Right ventricle myocardium inferior (tissue), 1 donor: ENCODE data around the gene CELA2B. TPM values are rescaled to one million over a fixed set of nuclear protein-coding genes. Genes with fewer than 3 reads are reported as not detected.
"Not testable (repeated sequence)": the region's sequence is repeated elsewhere in the genome, so short reads cannot be mapped to it uniquely, and the experiment has no call there.

Experiments
- ATAC-seq: fragments of 200-7000 bp; cut with Tn5 transposase; one replicate; pipeline ENCODE4 v1.9.1; 2020; ENCODE audit warnings: mild to moderate bottlenecking, moderate library complexity
- DNase-seq: peaks from one replicate; pipeline ENCODE4 v3.0.0; 2021; ENCODE audit errors: missing footprints
- intact Hi-C: fragments of 100-400 bp; cut with DNase I; formaldehyde crosslinking; loops from one replicate; pipeline ENCODE4 v1.11.0; 2022
- long read RNA-seq: library from polyadenylated mRNA; unstranded; transcript quantifications from one replicate; pipeline ENCODE4 v2.0.0, GENCODE V29; 2021
- total RNA-seq: library from RNA; stranded (reverse); fragmentation: NEBNext Ultra II Directional; extraction: Animal tissue kit (Norgen Biotek cat#: 25700); gene quantifications from one replicate; pipeline ENCODE4 v1.2.1, GENCODE V29; 2021
- donor health status: DM: no; HTN: yes; CAD: no; lungs with severe emphysema.

Gene CELA2B
- total RNA-seq = not detected
- long read RNA-seq = 0 reads

DNA sequence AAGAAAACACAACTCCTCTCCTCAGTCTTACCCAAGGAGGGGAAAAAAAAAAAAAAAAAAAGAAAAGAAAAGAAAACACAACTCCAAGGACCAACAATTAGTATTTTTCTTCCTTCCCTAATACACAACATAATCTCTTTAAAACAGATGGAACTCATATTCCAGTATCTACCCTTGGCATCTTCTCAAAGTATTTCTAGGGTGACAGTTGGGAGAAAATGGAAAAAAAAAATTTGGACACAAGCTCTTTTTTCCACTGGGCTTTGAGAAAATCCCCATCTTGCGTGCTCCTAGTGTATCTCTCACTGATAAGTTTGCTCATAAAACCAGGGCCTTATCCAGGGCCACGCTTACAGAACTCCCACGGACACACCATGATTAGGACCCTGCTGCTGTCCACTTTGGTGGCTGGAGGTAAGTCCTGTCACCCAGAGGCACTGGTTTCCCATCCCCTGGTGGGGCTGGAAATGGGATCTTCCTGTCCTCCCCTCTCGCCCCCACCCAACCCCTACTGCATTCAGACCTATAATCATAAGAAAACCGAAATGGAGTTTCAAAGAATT is at the start of gene CELA2B:
Gene CELA2B (plus strand): TSS at position 353 of the 563 bp plus-strand sequence. CDS start 22 bp downstream, at position 375.
- intact Hi-C loops = no loop called here
- ATAC-seq = peak; percentile 20
- no peak for DNase-seq

DNA sequence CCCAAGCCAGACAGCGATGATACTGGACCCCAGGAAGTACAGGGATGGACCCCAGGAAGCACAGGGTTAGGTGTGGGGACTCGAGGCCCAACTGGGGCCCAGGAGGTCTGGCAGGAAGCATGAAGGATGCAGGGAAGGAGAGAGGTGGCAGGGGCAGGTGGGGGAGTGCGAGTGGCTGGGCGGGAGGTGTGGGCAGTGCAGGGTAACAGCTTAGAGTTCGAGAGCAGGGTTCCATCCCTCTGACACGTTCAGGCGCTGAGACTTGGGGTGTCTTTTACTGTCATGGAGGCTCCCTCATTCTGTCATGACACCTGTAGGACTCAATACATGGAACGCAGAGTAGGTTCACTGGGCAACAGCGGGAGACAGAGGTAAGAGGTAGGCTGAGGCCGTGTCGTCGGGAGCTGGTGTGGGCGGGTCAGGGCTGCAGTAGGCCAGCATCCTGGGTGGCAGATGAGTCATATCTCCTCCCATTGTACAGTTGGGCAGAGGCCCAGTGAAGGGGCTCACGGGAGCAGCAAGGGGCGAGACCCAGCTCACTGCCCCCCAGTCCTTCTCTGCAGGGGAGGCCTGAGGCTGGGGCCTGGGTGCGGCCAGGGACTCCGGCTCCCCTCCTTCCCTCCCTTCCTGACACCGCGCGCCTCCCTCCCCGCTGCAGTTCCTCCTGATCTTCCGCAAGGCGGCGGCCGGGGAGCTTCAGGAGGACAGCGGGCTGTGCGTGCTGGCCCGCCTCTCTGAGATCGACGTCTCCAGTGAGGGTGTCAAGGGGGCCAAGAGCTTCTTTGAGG is 49.2 kb upstream of the CELA2B start:
- no peak for DNase-seq

DNA sequence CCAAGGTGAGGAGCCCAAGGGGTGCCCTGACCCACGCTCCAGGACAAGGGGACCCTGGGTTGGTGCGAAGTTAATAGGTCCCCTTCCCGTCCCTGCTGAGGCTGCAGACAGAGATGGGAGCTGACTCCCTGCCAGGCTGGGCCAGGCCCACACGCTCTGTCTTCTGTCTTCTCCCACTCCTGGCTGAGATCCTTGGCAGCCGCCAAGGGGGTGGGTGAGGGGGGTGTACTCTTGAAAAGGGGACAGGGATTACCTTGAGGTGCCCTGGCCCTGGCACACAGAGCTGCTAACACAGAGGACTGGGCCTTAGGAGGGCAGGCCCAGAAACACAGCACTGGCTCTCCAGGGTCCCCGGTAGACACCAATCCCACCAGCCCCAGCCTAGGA is 48.6 kb upstream of the CELA2B start:
- intact Hi-C loops = no loop called here
- DNase-seq (no peak), ATAC-seq (peak; percentile 23)

More for the DNA sequence above, 49.2 kb upstream of the CELA2B start:
- intact Hi-C loops = no loop called here
- peak; percentile 18 for ATAC-seq

DNA sequence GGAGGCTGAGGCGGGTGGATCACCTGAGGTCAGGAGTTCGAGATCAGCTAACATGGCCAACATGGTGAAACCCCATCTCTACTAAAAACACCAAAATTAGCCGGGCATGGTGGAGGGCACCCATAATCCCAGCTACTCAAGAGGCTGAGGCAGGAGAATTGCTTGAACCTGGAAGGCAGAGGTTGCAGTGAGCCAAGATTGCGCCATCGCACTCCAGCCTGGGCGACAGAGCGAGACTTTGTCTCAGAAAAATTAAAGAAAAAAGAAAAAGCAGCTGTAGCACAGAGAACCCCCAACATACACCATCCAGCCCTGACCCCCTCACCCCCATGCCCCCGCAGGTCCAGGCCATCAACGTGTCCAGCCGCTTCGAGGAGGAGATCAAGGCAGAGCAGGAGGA is 47.7 kb upstream of the CELA2B start:
- peak; percentile 20 for DNase-seq
- ATAC-seq, intact Hi-C loops: not testable (repeated sequence)

DNA sequence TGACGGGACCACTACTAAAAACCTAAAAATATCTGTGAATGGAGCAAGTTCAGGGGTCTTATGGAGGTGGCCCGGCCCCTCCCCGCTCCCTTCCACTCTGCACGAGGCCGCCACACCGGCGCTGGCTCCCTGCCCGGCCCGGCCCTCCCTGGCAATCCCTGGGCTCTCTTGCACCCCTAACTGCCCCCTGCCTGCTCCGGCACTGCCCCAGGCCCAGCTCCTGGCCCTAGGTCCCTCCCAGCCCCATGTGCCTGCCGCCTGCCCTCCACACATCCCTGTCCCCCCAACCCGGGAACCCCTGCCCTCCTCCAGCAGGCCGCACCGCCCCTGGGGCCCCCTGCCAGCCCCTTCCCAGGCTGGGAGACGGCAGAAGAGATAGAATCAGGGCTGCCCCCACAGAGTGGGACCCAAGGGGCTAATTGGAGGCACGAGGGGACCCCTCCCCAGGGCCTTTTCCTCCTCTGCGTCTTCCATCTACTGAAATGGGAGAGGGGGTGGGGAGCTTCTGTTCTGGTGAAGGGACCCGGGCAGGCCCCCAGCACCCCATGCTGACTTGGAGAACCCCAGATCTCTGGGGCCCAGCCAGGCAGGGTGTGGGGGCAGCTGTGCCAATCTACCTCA is 47.0 kb upstream of the CELA2B start:
- no peak for ATAC-seq
- intact Hi-C loops = no loop called here
- DNase-seq = peak; percentile 39

DNA sequence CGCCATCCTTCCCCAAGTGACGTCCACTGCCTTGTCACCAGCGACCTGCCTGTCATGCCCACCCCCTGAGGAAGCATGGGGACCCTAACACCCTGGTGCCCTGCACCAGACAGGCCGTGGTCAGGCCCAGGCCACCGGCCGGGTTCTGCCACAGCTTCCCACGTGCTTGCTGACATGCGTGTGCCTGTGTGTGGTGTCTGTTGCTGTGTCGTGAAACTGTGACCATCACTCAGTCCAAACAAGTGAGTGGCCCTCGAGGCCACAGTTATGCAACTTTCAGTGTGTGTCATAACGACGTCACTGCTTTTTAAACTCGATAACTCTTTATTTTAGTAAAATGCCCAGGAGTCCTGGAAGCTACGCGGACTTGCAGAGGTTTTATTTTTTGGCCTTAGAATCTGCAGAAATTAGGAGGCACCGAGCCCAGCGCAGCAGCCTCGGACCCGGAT is 46.2 kb upstream of the CELA2B start:
- intact Hi-C loops = loop anchor here (5.0 kb wide), 1 partner anchor 73 kb away; no protein-coding TSS in a partner anchor
- DNase-seq (peak; percentile 50), ATAC-seq (no peak)

DNA sequence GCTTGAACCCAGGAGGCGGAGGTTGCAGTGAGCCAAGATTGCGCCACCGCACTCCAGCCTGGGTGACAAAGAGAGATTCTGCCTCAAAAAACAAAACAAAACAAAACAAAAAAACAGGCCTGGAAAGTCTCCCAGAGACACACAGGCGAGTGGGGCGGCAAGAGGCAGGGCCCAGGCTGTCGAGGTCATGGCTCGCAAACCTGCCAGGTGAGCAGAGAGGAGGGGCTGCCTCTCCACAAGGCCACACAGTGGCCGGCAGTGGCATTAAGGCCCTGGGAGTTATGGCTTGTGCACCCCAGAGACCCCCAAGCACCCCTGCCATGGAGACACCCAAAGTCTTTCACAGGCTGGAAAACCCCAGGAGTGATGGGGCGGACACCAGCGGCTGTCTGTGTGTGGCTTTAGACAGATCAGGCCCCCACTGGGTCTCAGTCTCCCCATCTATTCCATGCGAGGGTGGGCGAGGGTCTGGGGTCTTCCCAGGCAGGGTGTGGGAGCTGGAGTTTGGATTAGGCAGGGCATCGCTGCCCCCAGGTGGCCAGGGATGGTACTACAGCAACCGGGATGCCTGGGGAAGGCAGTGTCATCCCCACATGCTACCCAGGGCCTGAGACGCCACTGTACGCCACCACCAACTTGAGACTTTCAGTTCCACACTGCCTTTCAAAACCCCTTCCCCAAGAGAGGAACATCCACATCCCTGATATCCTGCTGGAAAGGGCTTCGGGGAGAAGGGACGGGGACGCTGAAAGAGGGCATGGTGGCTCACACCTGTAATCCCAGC is 44.9 kb upstream of the CELA2B start:
- peak; percentile 85 for DNase-seq

DNA sequence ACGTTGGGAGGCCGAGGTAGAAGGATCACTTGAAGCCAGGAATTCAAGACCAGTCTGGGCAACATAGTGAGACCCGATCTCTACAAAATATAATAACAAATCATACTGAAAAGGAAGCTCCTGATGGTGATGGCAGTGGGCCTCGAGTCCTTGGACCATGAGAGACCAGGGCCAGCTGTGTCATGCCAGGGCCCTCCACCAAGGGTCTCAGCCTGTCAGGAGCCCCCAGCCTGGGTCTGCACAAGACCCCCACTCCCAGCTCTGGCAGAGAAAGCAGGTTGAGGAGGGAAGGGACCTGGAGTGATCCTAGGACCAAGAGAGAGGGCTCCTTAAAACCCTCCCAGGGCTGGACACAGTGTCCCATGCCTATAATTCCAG is 44.3 kb upstream of the CELA2B start:
- intact Hi-C loops = loop anchor here (1.0 to 5.0 kb wide), 2 partner anchors 71 to 107 kb away; no protein-coding TSS in a partner anchor
- DNase-seq (no peak), ATAC-seq (no peak)

More for the DNA sequence above, 44.9 kb upstream of the CELA2B start:
- intact Hi-C loops = loop anchor here (1.0 to 5.0 kb wide), 2 partner anchors 71 to 107 kb away; no protein-coding TSS in a partner anchor
- peak; percentile 67 for ATAC-seq

DNA sequence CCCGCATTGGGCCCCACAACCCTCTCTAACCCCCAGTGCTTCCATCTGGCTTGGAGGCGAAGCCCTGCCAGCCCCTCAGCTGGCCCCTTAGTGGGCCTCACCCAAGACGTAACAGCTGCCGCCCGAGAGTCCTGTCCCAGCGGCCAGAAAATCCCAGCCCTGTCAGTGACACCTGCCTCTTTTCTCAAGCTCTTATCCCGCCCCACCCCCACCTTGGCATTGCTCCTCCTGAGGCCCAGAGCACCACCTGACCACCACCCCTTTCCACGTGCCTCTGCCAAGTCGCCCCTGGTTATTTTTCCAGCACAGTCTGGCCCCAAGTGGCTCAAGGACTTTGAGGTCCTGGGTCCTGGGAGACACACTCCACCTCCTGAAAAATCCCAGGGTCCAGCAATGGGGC is 43.6 kb upstream of the CELA2B start:
- intact Hi-C loops = loop anchor here (5.0 kb wide), 1 partner anchor 70 kb away; no protein-coding TSS in a partner anchor

DNA sequence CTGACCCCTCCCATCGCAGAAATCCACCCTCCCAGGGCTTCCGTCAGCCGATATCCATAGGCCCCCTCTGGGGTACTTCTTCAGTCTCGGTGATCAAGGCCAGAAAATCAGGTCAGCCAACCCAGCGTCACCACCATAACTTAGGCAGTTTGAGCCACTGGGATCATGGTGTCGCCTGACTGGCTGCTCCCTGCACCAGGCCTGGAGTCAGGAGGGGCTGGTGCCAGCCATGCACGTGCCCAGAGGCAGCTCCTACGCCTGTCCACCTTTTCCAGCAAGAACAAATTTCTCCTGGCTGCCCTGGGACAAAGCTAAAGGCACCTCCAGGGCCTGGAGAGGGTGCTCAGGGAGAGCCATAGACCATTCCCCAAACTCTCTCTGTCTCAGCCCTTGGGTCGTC is 42.4 kb upstream of the CELA2B start:
- DNase-seq = no peak
- no peak for ATAC-seq
- intact Hi-C loops = loop anchor here (5.0 kb wide), 1 partner anchor 69 kb away; no protein-coding TSS in a partner anchor

More for the DNA sequence above, 43.6 kb upstream of the CELA2B start:
- ATAC-seq (no peak), DNase-seq (no peak)

DNA sequence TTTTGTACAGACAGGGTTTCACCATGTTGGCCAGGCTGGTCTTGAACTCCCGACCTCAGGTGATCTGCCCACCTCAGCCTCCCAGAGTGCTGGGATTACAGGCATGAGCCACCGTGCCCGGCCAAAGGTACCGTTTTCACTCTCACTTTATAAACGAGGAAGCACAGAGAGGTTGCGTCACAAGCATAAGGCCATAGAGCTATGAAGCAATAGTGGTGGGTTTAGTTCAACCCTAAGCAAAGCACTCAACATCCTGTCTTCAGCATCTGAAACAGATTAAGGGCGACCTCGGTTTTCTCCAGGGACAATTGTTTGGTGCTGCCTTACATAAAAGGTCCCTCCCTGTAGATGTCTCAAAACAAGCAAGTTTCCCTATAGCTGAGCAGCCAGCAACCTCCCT is 41.2 kb upstream of the CELA2B start:
- not testable (repeated sequence) for ATAC-seq, DNase-seq
- intact Hi-C loops = loop anchor here (5.0 kb wide), 1 partner anchor 68 kb away; no protein-coding TSS in a partner anchor

DNA sequence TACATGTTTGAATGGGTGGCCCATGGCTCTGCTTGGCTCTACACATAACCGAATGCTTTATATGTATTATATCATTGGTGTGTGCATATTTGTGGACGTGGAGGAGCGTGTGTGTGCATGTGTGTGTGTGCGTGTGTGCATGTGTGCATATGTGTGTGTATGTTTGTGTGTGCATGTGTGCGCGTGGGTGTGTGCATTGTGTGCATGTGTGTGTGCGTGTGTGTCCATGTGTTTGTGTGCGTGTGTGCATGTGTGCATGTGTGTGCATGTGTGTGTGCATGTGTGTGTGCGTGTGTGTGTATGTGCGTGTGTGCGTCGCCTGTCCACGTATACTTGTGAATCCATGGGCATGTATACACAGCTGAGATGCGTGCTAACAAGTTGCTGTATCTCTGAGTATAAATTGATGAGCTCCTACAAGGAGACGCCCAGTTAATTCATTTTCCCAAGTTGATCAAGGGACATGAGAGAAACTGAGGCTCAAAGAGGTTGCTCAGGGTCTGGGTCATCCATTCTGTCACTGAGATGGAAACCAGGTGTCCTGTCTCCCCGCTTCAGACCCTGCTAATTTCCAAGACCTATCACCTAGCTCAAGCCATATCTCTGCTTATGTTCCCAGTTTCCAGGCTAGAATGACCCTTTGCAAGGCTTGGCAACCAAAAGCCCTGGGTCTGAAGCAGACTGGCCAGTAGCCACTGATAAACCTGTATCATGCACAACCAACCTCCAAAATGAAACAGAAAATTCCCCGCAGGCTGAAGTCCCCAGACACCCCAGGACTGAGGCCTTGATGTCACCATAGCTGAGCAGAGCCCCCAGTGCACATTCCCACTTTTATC is 40.4 kb upstream of the CELA2B start:
- no peak for ATAC-seq
- intact Hi-C loops = no loop called here

DNA sequence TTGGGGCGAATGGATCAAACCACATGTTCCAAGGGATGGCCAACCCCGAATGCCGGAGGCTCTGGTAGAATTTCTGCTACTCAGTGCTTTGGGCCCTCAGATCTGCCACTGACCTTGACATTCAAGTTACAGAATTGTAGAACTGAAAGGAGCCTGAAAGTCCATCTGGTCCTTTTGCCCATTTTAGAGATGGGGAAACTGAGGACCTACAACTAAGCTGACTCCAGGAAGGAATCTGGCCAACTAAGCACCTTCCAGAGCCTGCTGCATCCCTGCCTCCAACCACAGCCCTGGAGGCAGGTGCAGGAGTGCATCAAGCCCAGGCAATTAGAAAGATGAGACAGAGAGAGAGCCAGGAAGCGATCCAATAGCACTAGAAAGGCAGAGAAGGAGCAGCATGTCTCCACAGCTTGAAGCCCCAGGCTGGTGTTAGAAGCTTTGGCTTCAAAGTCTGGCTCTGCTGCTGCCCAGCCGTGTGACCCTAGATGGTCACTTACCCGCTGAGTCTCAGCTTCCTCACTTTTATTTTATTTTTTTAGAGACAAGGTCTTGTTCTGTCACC is 38.9 kb upstream of the CELA2B start:
- intact Hi-C loops = no loop called here
- ATAC-seq (no peak), DNase-seq (no peak)

More for the DNA sequence above, 40.4 kb upstream of the CELA2B start:
- no peak for DNase-seq

DNA sequence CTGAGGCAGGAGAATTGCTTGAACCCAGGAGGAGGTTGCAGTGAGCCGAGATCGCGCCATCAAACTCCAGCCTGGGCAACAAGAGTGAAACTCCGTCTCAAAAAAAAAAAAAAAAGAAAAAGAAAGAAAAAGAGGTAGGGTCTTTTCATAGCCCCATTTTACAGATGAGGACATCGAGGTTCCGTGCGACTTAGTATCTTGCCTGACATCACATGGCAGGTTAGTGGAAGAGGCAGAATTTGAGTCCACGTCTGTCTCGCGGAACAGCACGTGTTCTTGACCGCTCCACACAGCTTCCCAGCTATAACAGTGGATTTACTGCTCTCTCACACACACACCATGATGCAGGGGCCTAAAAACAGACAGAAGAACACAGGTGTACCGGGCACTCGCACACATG is 36.6 kb upstream of the CELA2B start:
- intact Hi-C loops = no loop called here
- ATAC-seq = no peak

DNA sequence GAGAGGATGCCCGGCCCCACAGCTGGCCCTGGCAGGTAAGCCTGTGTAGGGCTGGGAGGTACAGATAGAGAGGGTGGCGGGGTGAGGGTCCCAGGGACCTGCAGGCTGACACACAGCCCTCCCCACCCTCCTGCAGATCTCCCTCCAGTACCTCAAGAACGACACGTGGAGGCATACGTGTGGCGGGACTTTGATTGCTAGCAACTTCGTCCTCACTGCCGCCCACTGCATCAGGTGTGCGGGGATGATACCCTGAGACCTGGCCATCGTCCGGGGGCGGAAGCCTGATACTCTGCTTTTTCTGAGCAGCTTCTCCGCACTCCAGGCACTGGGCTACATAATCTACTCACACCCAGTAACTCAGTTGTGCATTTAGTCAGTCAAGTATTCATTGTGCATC is 35.5 kb upstream of the CELA2B start:
- ATAC-seq (no peak), DNase-seq (no peak)
- intact Hi-C loops = no loop called here

More for the DNA sequence above, 36.6 kb upstream of the CELA2B start:
- no peak for DNase-seq

DNA sequence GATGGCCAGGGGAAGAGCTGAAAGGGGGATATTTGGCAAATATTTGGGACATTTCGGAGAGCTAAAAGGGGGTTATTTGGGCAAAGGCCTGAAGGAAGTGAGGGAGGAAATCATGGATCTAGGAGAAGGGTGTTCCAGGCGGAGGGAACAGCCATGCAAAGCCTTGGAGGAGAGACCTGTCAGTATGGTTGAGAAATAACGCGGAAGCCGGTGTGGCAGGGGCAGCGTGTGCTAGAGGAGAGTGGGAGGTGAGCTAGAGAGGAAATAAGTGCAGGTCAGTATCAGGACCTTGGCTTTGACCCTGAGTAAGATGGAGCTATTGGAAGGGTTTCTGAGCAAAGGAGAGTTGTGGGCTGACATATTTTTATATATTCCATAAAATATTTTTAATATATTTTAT is 34.7 kb upstream of the CELA2B start:
- DNase-seq (no peak), ATAC-seq (no peak)
- intact Hi-C loops = no loop called here

DNA sequence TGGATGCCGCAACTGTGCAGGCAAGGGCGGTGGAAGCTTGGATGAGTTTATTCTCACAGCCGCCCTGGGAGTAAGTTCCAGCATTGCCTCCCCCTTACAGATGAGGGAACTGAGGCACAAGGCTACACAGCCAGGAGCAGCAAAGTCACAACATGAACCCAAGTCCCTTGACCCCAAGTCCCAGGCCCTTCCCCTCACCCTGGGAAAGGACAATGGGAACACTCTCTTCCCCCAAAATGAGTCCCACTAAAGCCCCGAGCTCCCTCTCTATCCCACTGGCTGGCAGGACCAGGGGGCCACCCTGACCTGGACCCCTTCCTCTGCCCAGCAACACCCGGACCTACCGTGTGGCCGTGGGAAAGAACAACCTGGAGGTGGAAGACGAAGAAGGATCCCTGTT is 33.8 kb upstream of the CELA2B start:
- intact Hi-C loops = no loop called here
- DNase-seq (no peak), ATAC-seq (no peak)

DNA sequence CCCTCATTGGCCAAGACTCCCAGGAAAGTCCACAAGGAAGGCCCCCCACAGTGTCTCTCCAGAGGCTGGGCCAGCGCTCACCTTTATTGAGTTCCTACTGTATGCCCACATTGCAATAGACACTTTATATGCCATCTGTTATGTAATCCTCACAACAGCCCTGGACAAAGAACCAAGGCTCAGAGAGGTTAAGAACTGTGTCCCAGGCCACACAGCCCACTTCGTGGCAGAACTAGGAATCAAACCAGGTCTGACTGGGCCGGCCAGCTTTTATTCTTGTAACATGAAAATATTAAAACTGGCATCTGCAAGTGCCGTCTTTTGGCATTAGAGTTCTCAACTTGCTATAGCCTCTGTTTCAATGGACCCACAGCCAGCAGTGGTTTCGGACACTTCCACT is 33.1 kb upstream of the CELA2B start:
- intact Hi-C loops = no loop called here
- no peak for ATAC-seq
- DNase-seq = no peak
